K562 (cell line): ENCODE data around the gene EDN2. TPM values are rescaled to one million over a fixed set of nuclear protein-coding genes. Genes with fewer than 3 reads are reported as not detected.
A peak's percentile ranks its signal among the peaks of the same experiment; 100 is the strongest.

Source experiments
- ATAC-seq: fragments of 200-7000 bp; cut with Tn5 transposase; 3 replicates; pipeline ENCODE4 v1.9.1; 2020; ENCODE audit warnings: moderate library complexity
- BruUV-seq: library from RNA; stranded (reverse); fragments of 400-500 nt; replicated peaks from 2 replicates; lab custom pipeline; 2021; lab: Mats Ljungman, UMichigan
- CTCF ChIA-PET: fragments of 300-600 bp; formaldehyde crosslinking; extraction: SDS; loops from one replicate; lab custom pipeline; 2021; ENCODE audit warnings: low intra/inter-chr PET ratio; lab: Yijun Ruan, JAX
- POLR2A ChIA-PET: fragments of 300-600, 350-650 bp; sonication (Branson Sonifier 250); formaldehyde crosslinking; extraction: SDS; loops from one replicate; lab custom pipeline; 2021; ENCODE audit warnings: antibody characterized with exemption, inconsistent platforms; lab: Yijun Ruan, JAX
- DNase-seq, 4 experiments: peaks; one replicate each; pipeline versions ENCODE4 v3.0.0 to v3.0.0-alpha.2; 2011 to 2018; ENCODE audit warnings: low spot score in 3 of 4, mixed read lengths in 3 of 4; ENCODE audit errors: extremely low read depth in 1 of 4
- FAIRE-seq: peaks from 2 replicates; lab custom pipeline; 2011; peaks lifted over from hg19 to GRCh38; lab: Jason Lieb, UNC
- H2AFZ ChIP-seq: 2 replicates; pipeline ENCODE4 v1.6.0; 2011; ENCODE audit warnings: low read depth, low read length, control low read depth, inconsistent platforms
- H3K27ac ChIP-seq: fragments of 200-600 bp; 3 replicates; pipeline ENCODE4 v1.8.0; 2011; ENCODE audit warnings: low read depth, mild to moderate bottlenecking, control low read depth, inconsistent platforms, low read length, moderate library complexity, mixed read lengths; ENCODE audit errors: extremely low read depth
- H3K27me3 ChIP-seq, 2 experiments: fragments of 300-600 bp in 1 of 2; 2 replicates in 1 of 2; 3 replicates in 1 of 2; pipeline versions ENCODE4 v1.6.0 to v1.8.0; 2011; ENCODE audit warnings: inconsistent platforms in 2 of 2, low read length in 2 of 2, mild to moderate bottlenecking in 1 of 2, mixed read lengths in 1 of 2, moderate library complexity in 1 of 2; ENCODE audit not compliant: control insufficient read depth in 2 of 2, insufficient read depth in 2 of 2
- H3K36me3 ChIP-seq: fragments of 300-600 bp; 3 replicates; pipeline ENCODE4 v1.8.0; 2011; ENCODE audit warnings: mild to moderate bottlenecking, low read length, inconsistent platforms; ENCODE audit not compliant: control insufficient read depth, insufficient read depth
- H3K4me1 ChIP-seq, 2 experiments: fragments of 200-600 bp in 1 of 2; replicated peaks in 1 of 2; 2 replicates in 1 of 2; 3 replicates in 1 of 2; pipeline versions ENCODE4 v1.5.1 to v1.8.0; 2011; ENCODE audit warnings: inconsistent platforms in 2 of 2, low read length in 2 of 2, mild to moderate bottlenecking in 1 of 2, mixed read lengths in 1 of 2, moderate library complexity in 1 of 2; ENCODE audit not compliant: control insufficient read depth in 2 of 2, insufficient read depth in 2 of 2
- H3K4me2 ChIP-seq: 2 replicates; pipeline ENCODE4 v1.6.1; 2011; ENCODE audit warnings: low read length, control low read depth, inconsistent platforms, mixed read lengths; ENCODE audit not compliant: insufficient read depth
- H3K4me3 ChIP-seq: fragments of 200-600 bp; sonication (generic), shearing (Covaris generic); 2 replicates; pipeline ENCODE4 v1.5.1; 2016; ENCODE audit warnings: control low read depth, inconsistent platforms
- H3K79me2 ChIP-seq: fragments of 200-600 bp; 3 replicates; pipeline ENCODE4 v1.8.0; 2011; ENCODE audit warnings: low read length, inconsistent platforms; ENCODE audit not compliant: control insufficient read depth, insufficient read depth
- H3K9ac ChIP-seq, 2 experiments: 2 replicates each; pipeline versions ENCODE4 v1.6.0 to v1.6.1; 2011; ENCODE audit warnings: low read depth in 2 of 2, low read length in 2 of 2, control low read depth in 1 of 2, inconsistent platforms in 1 of 2, mild to moderate bottlenecking in 1 of 2, mixed read lengths in 1 of 2; ENCODE audit not compliant: insufficient read depth in 1 of 2
- H3K9me1 ChIP-seq: one replicate; pipeline ENCODE4 v1.6.0; 2011; ENCODE audit warnings: inconsistent platforms, mild to moderate bottlenecking, low read length, moderate library complexity; ENCODE audit not compliant: control insufficient read depth, insufficient read depth
- H3K9me3 ChIP-seq: replicated peaks from 2 replicates; pipeline ENCODE4 v1.5.1; 2011; ENCODE audit warnings: low read depth, low read length, inconsistent platforms; ENCODE audit not compliant: control insufficient read depth, insufficient read depth
- H4K20me1 ChIP-seq: replicated peaks from 2 replicates; pipeline ENCODE4 v1.6.1; 2011; ENCODE audit warnings: low read length, inconsistent platforms, mixed read lengths; ENCODE audit not compliant: control insufficient read depth, insufficient read depth
- PHF20 ChIP-seq: fragments of 450-650 bp; IDR thresholded peaks from 2 replicates; pipeline ENCODE4 v1.6.1; 2018; ENCODE audit not compliant: partially characterized antibody
- SP1 ChIP-seq: sonication (generic); formaldehyde crosslinking; IDR thresholded peaks from 2 replicates; pipeline ENCODE4 v1.8.1; 2022; ENCODE audit warnings: mild to moderate bottlenecking, missing genetic modification reagents
- ZNF518B ChIP-seq: fragments of 250-450 bp; sonication (Bioruptor Pico); IDR thresholded peaks from 2 replicates; pipeline ENCODE4 v1.5.0; 2021; ENCODE audit warnings: mild to moderate bottlenecking, moderate library complexity
- ZNF740 ChIP-seq, 3 experiments: fragments of 200-800 bp in 1 of 3; sonication (Bioruptor generic) in 1 of 3; sonication (generic) in 1 of 3; formaldehyde crosslinking in 1 of 3; IDR thresholded peaks; 2 replicates each; pipeline versions ENCODE4 v1.6.1 to v1.8.0; 2016 to 2022; ENCODE audit warnings: mild to moderate bottlenecking in 2 of 3, missing compliant biosample characterization in 2 of 3, missing genetic modification characterization in 2 of 3, missing genetic modification reagents in 1 of 3
- WGBS: fragments of 100-300 bp; shearing (Covaris generic); methylation state at CpG from one replicate; pipeline ENCODE4 v1.1.6; 2016; ENCODE audit warnings: low coverage, mixed read lengths; ENCODE audit not compliant: insufficient coverage; ENCODE audit errors: missing lambda C conversion rate; 5-methylcytosine and 5-hydroxymethylcytosine counted together
- in situ Hi-C: fragments of 300-500 bp; cut with MboI; formaldehyde crosslinking; loops from 4 replicates; pipeline ENCODE4 v1.15.0; 2018; ENCODE audit warnings: inconsistent platforms, mixed read lengths
- intact Hi-C: fragments of 100-400 bp; cut with micrococcal nuclease; formaldehyde crosslinking; loops from 2 replicates; pipeline ENCODE4 v1.14.2; 2022
- polyA plus RNA-seq, 8 experiments: library from polyadenylated mRNA; depleted of rRNA in 4 of 8; stranded (reverse) in 5 of 8; unstranded in 3 of 8; fragments of >200 nt; fragmentation: Nextera tagmentation in 2 of 8; fragmentation: Illumina TruSeq in 1 of 8; extraction: Ambion mirVana in 2 of 8; extraction: Trizol in 1 of 8; gene quantifications; 2 replicates each; pipeline versions ENCODE4 v1.2.1 to v1.2.3, GENCODE V29; 2011 to 2014; ENCODE audit warnings: inconsistent platforms in 1 of 8, missing spikeins in 1 of 8
- total RNA-seq, 7 experiments: library from RNA; depleted of rRNA in 6 of 7; stranded (reverse); fragments of >200 nt in 6 of 7; fragmentation: Illumina TruSeq in 2 of 7; extraction: Trizol in 2 of 7; gene quantifications; 2 replicates each; pipeline versions ENCODE4 v1.2.1 to v1.2.3, GENCODE V29; 2011 to 2021; ENCODE audit warnings: low replicate concordance in 1 of 7

Gene EDN2
- total and polyA plus RNA-seq, 9 of the 15 experiments (the other 6 are each of a cell fraction or from before 2014, with no cell fraction given): not detected

GRCh38 chr1:41515778-41516167 is 31.3 kb upstream of the EDN2 start:
- H3K27me3 ChIP-seq: peaks cover 36 to 75% of the 10 kb centered on the region in 2 experiments; a peak in 4 of 5 replicates
- H3K4me2 ChIP-seq: no peak overlapping the region; the same call in 1 of the 2 replicates
- no peaks in the 10 kb centered on the region for H3K36me3 ChIP-seq
- ChIA-PET POLR2A (interaction anchor here (0.6 to 1.0 kb wide), 4 partner anchors 18 to 587 kb away, joined by 3 to 4 read pairs (median 3); no protein-coding TSS in a partner anchor), CTCF (interaction anchor here (0.9 kb wide), 1 partner anchor 15 kb away, joined by 5 read pairs; no protein-coding TSS in a partner anchor)
- intact Hi-C loops (loop anchor here (1.0 kb wide), 1 partner anchor 64 kb away; no protein-coding TSS in a partner anchor), in situ Hi-C loops (no loop called here)
- H3K4me3 ChIP-seq: no peak overlapping the region
- no peak overlapping the region for H3K9ac ChIP-seq
- no peaks in the 10 kb centered on the region for H3K9me3 ChIP-seq
- H2AFZ ChIP-seq: no peak overlapping the region
- TF ChIP-seq ZNF518B (no peak), PHF20 (no peak), SP1 (CRISPR knock-in tag) (0 out of 2 replicates have a peak, but pooled peaks have one; percentile 31), ZNF740 (CRISPR knock-in tag; IDR thresholded peaks at IDR 0.05) (no peak; the same call in 1 of the 2 replicates), ZNF740 (tag; IDR thresholded peaks at IDR 0.05) (peak in 1 of 2 experiments; percentile 69; a peak in 1 of 4 replicates)
- FAIRE-seq (no peak), ATAC-seq (no peak), DNase-seq (no peak)
- peaks cover 20% of the 10 kb centered on the region for H4K20me1 ChIP-seq
- H3K9me1 ChIP-seq: peaks cover 2% of the 10 kb centered on the region
- WGBS: 3% methylated on average over 6 of the region's 6 CpGs
- H3K27ac ChIP-seq: no peak overlapping the region
- no peaks in the 10 kb centered on the region for H3K79me2 ChIP-seq
- BruUV-seq: no TSS peak
- peaks cover 0 to 24% of the 10 kb centered on the region in 2 experiments; a peak in 2 of 5 replicates for H3K4me1 ChIP-seq
